Measurements from ENCODE around the gene ZNF550. TPM values are rescaled to one million over a fixed set of nuclear protein-coding genes. Genes with fewer than 3 reads are reported as not detected.

Gene ZNF550
- total RNA-seq, 1 experiment from 2014 or later, result 4.2 TPM

DNA sequence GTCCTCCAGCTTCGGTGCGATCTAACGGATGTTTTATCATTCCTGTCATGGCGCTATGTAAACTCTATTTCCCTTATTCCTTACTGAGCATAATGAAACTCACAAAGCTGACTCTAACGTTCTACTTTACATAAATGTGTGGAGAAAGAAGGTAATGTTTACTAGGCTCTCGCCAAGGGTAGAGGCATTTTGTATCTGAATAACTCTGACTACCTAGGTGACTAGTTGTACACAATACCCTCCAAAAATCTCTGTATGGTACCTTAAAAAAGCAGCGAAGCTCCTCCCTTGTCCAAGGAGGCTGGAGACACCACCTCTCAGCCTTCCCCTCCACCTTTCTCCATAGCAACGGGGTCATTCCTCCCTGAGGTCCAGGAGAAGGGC is 39.7 kb upstream of the ZNF550 start:
- Histone ChIP-seq H2AFZ (ENCODE audit: low read length) (peak overlapping the region; percentile 85), H3K9me2 (replicated peaks; ENCODE audit: low read length) (no peaks in the 10 kb centered on the region), H3F3A (ENCODE audit: low read length, unreplicated experiment) (no peaks in the 10 kb centered on the region), H3K9me3 (ENCODE audit: low read length) (peaks cover 29% of the 10 kb centered on the region), H3K9ac (ENCODE audit: low read length) (no peak overlapping the region), H3K4me2 (ENCODE audit: low read length) (peak overlapping the region; percentile 84), H3K4me3 (ENCODE audit: low read length) (peak overlapping the region; percentile 84), H4K20me1 (ENCODE audit: low read length) (no peaks in the 10 kb centered on the region), H3K4me1 (ENCODE audit: insufficient read depth, low read length) (peaks cover 7% of the 10 kb centered on the region; the same call in 1 of the 2 replicates), H3K36me3 (ENCODE audit: low read depth, low read length) (peaks cover 31% of the 10 kb centered on the region), H3K27me3 (ENCODE audit: low read length) (no peaks in the 10 kb centered on the region), H3K27ac (ENCODE audit: low read length) (no peak overlapping the region), H3K79me2 (ENCODE audit: low read length) (peaks cover 19% of the 10 kb centered on the region)
- CTCF ChIA-PET, result no interaction called here
- ATAC-seq, result no peak; the same call in 1 of the 2 replicates
- no peak for DNase-seq
- POLR2A ChIA-PET (ENCODE audit: unreplicated experiment), result no interaction called here
- no TSS peak for BruUV-seq (replicated peaks)
- TF ChIP-seq, protein P1, sequence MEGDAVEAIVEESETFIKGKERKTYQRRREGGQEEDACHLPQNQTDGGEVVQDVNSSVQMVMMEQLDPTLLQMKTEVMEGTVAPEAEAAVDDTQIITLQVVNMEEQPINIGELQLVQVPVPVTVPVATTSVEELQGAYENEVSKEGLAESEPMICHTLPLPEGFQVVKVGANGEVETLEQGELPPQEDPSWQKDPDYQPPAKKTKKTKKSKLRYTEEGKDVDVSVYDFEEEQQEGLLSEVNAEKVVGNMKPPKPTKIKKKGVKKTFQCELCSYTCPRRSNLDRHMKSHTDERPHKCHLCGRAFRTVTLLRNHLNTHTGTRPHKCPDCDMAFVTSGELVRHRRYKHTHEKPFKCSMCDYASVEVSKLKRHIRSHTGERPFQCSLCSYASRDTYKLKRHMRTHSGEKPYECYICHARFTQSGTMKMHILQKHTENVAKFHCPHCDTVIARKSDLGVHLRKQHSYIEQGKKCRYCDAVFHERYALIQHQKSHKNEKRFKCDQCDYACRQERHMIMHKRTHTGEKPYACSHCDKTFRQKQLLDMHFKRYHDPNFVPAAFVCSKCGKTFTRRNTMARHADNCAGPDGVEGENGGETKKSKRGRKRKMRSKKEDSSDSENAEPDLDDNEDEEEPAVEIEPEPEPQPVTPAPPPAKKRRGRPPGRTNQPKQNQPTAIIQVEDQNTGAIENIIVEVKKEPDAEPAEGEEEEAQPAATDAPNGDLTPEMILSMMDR (conservative IDR thresholded peaks at IDR 0.05; ENCODE audit: low read depth, low read length), result no peak
- TF ChIP-seq EZH2 (IDR thresholded peaks at IDR 0.05; ENCODE audit: low read length, unreplicated experiment), result no peak
- TF ChIP-seq EZH2phosphoT487 (IDR thresholded peaks at IDR 0.05; ENCODE audit: borderline replicate concordance, low read length), result no peak
- intact Hi-C loops (cut with micrococcal nuclease), result loop anchor here (1.0 kb wide), 1 partner anchor 20 kb away; no protein-coding TSS in a partner anchor

GRCh38 chr19:57587529-57587928 is 27.9 kb upstream of the ZNF550 start:
- CTCF ChIA-PET, result no interaction called here
- Histone ChIP-seq H3K9me3 (ENCODE audit: low read length) (peaks cover 42% of the 10 kb centered on the region), H2AFZ (ENCODE audit: low read length) (no peak overlapping the region), H3K9ac (ENCODE audit: low read length) (no peak overlapping the region), H4K20me1 (ENCODE audit: low read length) (no peaks in the 10 kb centered on the region), H3K27ac (ENCODE audit: low read length) (no peak overlapping the region), H3K4me2 (ENCODE audit: low read length) (no peak overlapping the region), H3K79me2 (ENCODE audit: low read length) (no peaks in the 10 kb centered on the region), H3K4me3 (ENCODE audit: low read length) (no peak overlapping the region), H3K9me2 (replicated peaks; ENCODE audit: low read length) (no peaks in the 10 kb centered on the region), H3F3A (ENCODE audit: low read length, unreplicated experiment) (no peaks in the 10 kb centered on the region), H3K36me3 (ENCODE audit: low read depth, low read length) (no peaks in the 10 kb centered on the region), H3K4me1 (ENCODE audit: insufficient read depth, low read length) (no peaks in the 10 kb centered on the region), H3K27me3 (ENCODE audit: low read length) (no peaks in the 10 kb centered on the region)
- ATAC-seq, result no peak
- POLR2A ChIA-PET (ENCODE audit: unreplicated experiment), result no interaction called here
- DNase-seq, result peak; percentile 61
- intact Hi-C loops (cut with micrococcal nuclease), result no loop called here
- no peak for TF ChIP-seq EZH2phosphoT487 (IDR thresholded peaks at IDR 0.05; ENCODE audit: borderline replicate concordance, low read length)
- BruUV-seq (replicated peaks), result no TSS peak

DNA sequence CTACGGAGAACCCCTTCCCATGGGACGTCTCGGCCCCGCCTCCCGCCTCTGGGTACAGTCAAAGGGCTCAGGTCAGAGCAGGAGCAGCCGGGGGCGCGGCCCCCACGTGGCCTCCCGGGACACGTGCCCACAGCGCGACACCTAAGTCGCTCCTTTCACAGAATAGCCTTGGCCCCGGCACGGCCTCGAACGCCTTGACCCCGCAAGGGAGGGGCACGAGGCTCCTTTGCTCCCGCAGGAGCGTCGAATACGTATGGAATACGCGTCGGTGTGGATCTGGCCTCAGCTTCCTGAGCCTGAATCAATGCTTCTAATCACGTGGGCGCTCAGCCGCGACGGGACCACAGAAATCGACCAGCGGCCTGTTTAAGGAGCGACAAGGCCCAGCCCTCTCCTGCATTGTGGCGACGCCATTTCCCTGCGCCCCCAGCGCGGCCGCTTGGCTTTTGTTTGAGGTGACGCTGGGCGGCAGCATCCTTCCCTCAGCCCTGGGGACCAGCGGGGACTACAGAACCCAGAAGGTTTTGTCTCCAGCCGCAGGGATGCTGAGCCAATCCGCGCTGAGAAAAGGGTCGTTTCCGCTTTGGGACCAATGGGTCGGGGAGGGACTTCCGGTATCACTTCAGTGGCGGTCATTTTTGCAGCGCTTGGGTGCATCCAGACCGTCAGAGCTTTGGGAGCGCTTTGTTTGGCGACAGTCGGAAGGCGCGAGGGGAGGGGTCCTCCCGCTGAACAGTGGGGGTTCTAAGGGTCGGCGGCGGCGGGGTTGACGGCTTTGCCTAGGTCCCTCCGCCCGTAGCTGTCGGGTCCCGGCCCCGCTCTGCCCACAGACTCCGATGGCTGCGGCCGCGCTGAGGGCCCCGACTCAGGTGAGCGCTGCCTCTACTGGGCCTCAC is 24.1 kb upstream of the ZNF550 start, which contains the start of gene ZIK1:
ZIK1 (plus strand) TSS at position 625 of the 896 bp plus-strand sequence; CDS start at position 837, 212 bp downstream.
- H3K9me2 ChIP-seq (replicated peaks; ENCODE audit: low read length), result no peaks in the 10 kb centered on the region
- H3K27me3 ChIP-seq (ENCODE audit: low read length), result no peaks in the 10 kb centered on the region
- ChIA-PET POLR2A (ENCODE audit: unreplicated experiment) (no interaction called here), CTCF (no interaction called here)
- no peak within 1 kb of the TSS for H3K27ac ChIP-seq (ENCODE audit: low read length)
- no peak within 1 kb of the TSS for H3K4me2 ChIP-seq (ENCODE audit: low read length)
- no peaks in the 10 kb centered on the region for H4K20me1 ChIP-seq (ENCODE audit: low read length)
- no peaks in the 10 kb centered on the region for H3F3A ChIP-seq (ENCODE audit: low read length, unreplicated experiment)
- no TSS peak for BruUV-seq (replicated peaks)
- no peak within 1 kb of the TSS for H2AFZ ChIP-seq (ENCODE audit: low read length)
- ATAC-seq, result no peak
- TF ChIP-seq EZH2 (IDR thresholded peaks at IDR 0.05; ENCODE audit: low read length, unreplicated experiment), result no peak
- TF ChIP-seq, protein P1 (conservative IDR thresholded peaks at IDR 0.05; ENCODE audit: low read depth, low read length), result no peak
- TF ChIP-seq EZH2phosphoT487 (IDR thresholded peaks at IDR 0.05; ENCODE audit: borderline replicate concordance, low read length), result no peak
- H3K4me1 ChIP-seq (ENCODE audit: insufficient read depth, low read length), result no peaks in the 10 kb centered on the region
- no peak within 1 kb of the TSS for H3K4me3 ChIP-seq (ENCODE audit: low read length)
- H3K79me2 ChIP-seq (ENCODE audit: low read length), result no peaks in the 10 kb centered on the region
- no peak for DNase-seq
- peaks cover 35% of the 10 kb centered on the region for H3K9me3 ChIP-seq (ENCODE audit: low read length)
- H3K9ac ChIP-seq (ENCODE audit: low read length), result no peak within 1 kb of the TSS
- H3K36me3 ChIP-seq (ENCODE audit: low read depth, low read length), result no peaks in the 10 kb centered on the region
- intact Hi-C loops (cut with micrococcal nuclease), result no loop called here
